SK-N-SH treated with all-trans-retinoic acid at 6 μM for 48 hours (cell line): ENCODE results near the gene TYROBP.

ENCODE experiments used
- ARNTL ChIP-seq: fragments of 450-650 bp; formaldehyde crosslinking; IDR thresholded peaks from 2 replicates; pipeline ENCODE4 v1.5.0; 2020; ENCODE audit warnings: low read depth, mild to moderate bottlenecking, moderate library complexity, borderline replicate concordance
- CSDC2 ChIP-seq: fragments of 250-450 bp; sonication (Bioruptor Pico); IDR thresholded peaks from 2 replicates; pipeline ENCODE4 v1.5.0; 2020; ENCODE audit warnings: mild to moderate bottlenecking, moderate library complexity
- GLIS3 ChIP-seq: fragments of 250-450 bp; sonication (Bioruptor Pico); IDR thresholded peaks from 2 replicates; pipeline ENCODE4 v1.5.0; 2020; ENCODE audit warnings: mild to moderate bottlenecking, moderate library complexity
- ISL1 ChIP-seq: fragments of 250-450 bp; sonication (Bioruptor Pico); IDR thresholded peaks from 2 replicates; pipeline ENCODE4 v2.1.2; 2022; ENCODE audit warnings: mild to moderate bottlenecking, moderate library complexity
- OSR1 ChIP-seq: fragments of 250-450 bp; sonication (Bioruptor Pico); IDR thresholded peaks from 2 replicates; pipeline ENCODE4 v1.8.0; 2022; ENCODE audit warnings: moderate library complexity, mild to moderate bottlenecking, inconsistent platforms
- ZFP3 ChIP-seq: fragments of 250-450 bp; sonication (Bioruptor Pico); IDR thresholded peaks from 2 replicates; pipeline ENCODE4 v1.5.0; 2020; ENCODE audit warnings: mild to moderate bottlenecking, moderate library complexity
- ZFP30 ChIP-seq: fragments of 450-650 bp; formaldehyde crosslinking; IDR thresholded peaks from 2 replicates; pipeline ENCODE4 v1.5.0; 2022; ENCODE audit warnings: mild to moderate bottlenecking, moderate library complexity
- ZNF8 ChIP-seq: fragments of 450-650 bp; formaldehyde crosslinking; IDR thresholded peaks from 2 replicates; pipeline ENCODE4 v1.5.0; 2020; ENCODE audit warnings: mild to moderate bottlenecking, moderate library complexity
- TF ChIP-seq, protein P1 (sequence below): fragments of 250-450 bp; sonication (Bioruptor Pico); IDR thresholded peaks from 2 replicates; pipeline ENCODE4 v1.8.0; 2020; ENCODE audit warnings: mild to moderate bottlenecking, moderate library complexity, borderline replicate concordance
- TF ChIP-seq, protein P2 (sequence below): fragments of 250-450 bp; sonication (Bioruptor Pico); IDR thresholded peaks from 2 replicates; pipeline ENCODE4 v1.5.1; 2021; ENCODE audit warnings: mild to moderate bottlenecking, moderate library complexity

DNA sequence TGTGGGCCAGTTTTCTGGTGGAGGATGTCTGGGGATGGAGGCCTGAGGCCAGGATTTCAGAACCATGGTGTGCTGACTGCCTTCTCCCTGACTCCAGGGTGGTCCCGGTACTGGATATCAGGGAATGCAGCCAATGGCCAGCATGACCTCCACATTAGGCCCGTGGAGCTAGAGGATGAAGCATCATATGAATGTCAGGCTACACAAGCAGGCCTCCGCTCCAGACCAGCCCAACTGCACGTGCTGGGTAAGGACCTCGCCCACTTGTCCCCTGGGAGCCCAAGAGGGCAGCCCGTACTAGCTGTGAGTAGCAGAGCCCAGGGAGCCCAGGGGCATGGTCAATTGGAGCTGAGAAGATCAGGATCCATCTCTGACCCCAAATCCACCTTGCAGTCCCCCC lies 49.8 kb downstream of the TYROBP start:
- no peak for TF ChIP-seq CSDC2 (CRISPR knock-in tag)
- TF ChIP-seq OSR1 (CRISPR knock-in tag) = no peak
- no peak for TF ChIP-seq ZFP30 (CRISPR knock-in tag)
- TF ChIP-seq GLIS3 = no peak
- TF ChIP-seq ISL1 (CRISPR knock-in tag) = no peak
- TF ChIP-seq, protein P1, sequence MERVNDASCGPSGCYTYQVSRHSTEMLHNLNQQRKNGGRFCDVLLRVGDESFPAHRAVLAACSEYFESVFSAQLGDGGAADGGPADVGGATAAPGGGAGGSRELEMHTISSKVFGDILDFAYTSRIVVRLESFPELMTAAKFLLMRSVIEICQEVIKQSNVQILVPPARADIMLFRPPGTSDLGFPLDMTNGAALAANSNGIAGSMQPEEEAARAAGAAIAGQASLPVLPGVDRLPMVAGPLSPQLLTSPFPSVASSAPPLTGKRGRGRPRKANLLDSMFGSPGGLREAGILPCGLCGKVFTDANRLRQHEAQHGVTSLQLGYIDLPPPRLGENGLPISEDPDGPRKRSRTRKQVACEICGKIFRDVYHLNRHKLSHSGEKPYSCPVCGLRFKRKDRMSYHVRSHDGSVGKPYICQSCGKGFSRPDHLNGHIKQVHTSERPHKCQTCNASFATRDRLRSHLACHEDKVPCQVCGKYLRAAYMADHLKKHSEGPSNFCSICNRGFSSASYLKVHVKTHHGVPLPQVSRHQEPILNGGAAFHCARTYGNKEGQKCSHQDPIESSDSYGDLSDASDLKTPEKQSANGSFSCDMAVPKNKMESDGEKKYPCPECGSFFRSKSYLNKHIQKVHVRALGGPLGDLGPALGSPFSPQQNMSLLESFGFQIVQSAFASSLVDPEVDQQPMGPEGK (CRISPR knock-in tag) = no peak
- TF ChIP-seq, protein P2, sequence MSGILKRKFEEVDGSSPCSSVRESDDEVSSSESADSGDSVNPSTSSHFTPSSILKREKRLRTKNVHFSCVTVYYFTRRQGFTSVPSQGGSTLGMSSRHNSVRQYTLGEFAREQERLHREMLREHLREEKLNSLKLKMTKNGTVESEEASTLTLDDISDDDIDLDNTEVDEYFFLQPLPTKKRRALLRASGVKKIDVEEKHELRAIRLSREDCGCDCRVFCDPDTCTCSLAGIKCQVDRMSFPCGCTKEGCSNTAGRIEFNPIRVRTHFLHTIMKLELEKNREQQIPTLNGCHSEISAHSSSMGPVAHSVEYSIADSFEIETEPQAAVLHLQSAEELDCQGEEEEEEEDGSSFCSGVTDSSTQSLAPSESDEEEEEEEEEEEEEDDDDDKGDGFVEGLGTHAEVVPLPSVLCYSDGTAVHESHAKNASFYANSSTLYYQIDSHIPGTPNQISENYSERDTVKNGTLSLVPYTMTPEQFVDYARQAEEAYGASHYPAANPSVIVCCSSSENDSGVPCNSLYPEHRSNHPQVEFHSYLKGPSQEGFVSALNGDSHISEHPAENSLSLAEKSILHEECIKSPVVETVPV (CRISPR knock-in tag) = no peak
- no peak for TF ChIP-seq ARNTL (CRISPR knock-in tag)
- no peak for TF ChIP-seq ZFP3 (CRISPR knock-in tag)
- no peak for TF ChIP-seq ZNF8 (CRISPR knock-in tag)
